Uterus (tissue), 2 donors: Measurements from ENCODE around the gene RNF225.
A peak's percentile ranks its signal among the peaks of the same experiment; 100 is the strongest.

Experiments used
- CTCF ChIP-seq, 4 experiments: fragments of 200-600 bp in 2 of 4; fragments of 450-650 bp in 2 of 4; sonication (generic) in 2 of 4; IDR thresholded peaks; one replicate each; pipeline ENCODE4 v1.5.1; 2016 to 2019; ENCODE audit warnings: antibody characterized with exemption in 4 of 4, mild to moderate bottlenecking in 2 of 4, moderate library complexity in 1 of 4
- POLR2A ChIP-seq, 2 donors: fragments of 450-650 bp; IDR thresholded peaks; one replicate each; pipeline ENCODE4 v1.6.1; 2016; ENCODE audit warnings: antibody characterized with exemption in 2 of 2, mild to moderate bottlenecking in 1 of 2, moderate library complexity in 1 of 2

- TF ChIP-seq POLR2A (IDR thresholded peaks at IDR 0.05) (peak in 1 of 2 donors; percentile 27), CTCF (IDR thresholded peaks at IDR 0.05) (no peak)
Observed at GRCh38 chr19:58439576-58440554, 44.4 kb downstream of the RNF225 start, which contains the start of gene ZNF132.
